ENCODE data around the gene ZC3H7B.
A peak's percentile ranks its signal among the peaks of the same experiment; 100 is the strongest.
"Not testable (repeated sequence)": the region's sequence is repeated elsewhere in the genome, so short reads cannot be mapped to it uniquely, and the experiment has no call there.

ZC3H7B gene

GRCh38 chr22:41381329-41382097 lies 80.2 kb downstream of the ZC3H7B start, which contains the start of gene TEF:
TEF (plus strand) TSS chr22:41381942; CDS start chr22:41382045, 103 bp downstream.
- peak; percentile 99 for DNase-seq (ENCODE audit: low spot score)

GRCh38 chr22:41382098-41382578 lies 80.8 kb downstream of the ZC3H7B start:
- peak; percentile 50 for DNase-seq (ENCODE audit: low spot score)

GRCh38 chr22:41382610-41383009 lies 81.3 kb downstream of the ZC3H7B start:
- no peak for DNase-seq (ENCODE audit: low spot score)

- DNase-seq (ENCODE audit: low spot score), result no peak
Measured at GRCh38 chr22:41383085-41383484, 81.8 kb downstream of the ZC3H7B start.

DNA sequence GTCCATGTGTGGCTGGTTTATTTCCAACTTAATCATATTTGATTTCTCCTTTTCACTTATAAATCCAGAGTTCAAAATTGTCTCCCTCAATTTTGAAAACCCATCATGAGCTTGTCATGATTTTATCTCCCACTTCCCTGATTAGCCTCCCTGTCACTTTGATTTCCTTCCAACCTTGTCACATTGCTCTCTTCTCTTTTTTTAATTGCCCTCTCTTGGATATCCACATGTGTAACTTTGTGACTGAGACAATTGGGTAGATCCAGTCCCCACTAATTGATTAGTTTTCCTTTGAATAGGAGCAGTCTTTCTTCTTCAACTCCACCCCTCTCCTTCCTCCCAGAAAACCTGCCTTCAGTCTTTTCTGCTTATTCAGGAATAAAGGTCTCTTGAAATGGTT lies 82.8 kb downstream of the ZC3H7B start:
- DNase-seq (ENCODE audit: low spot score), result no peak

- peak; percentile 84 for DNase-seq (ENCODE audit: low spot score)
Measured at GRCh38 chr22:41387341-41387740, 86.0 kb downstream of the ZC3H7B start.

DNA sequence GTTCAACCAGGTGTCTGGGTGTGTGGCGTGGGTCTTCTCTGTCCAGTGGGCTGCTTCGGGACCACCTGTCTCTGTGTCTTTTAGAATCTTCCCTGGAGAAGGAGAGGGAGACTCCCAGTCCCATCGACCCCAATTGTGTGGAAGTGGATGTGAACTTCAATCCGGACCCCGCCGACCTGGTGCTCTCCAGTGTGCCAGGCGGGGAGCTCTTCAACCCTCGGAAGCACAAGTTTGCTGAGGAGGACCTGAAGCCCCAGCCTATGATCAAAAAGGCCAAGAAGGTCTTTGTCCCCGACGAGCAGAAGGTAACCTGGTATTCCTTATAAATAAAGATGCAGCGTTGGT lies 92.7 kb downstream of the ZC3H7B start:
- DNase-seq (ENCODE audit: low spot score), result no peak

GRCh38 chr22:41395531-41396240 lies 94.4 kb downstream of the ZC3H7B start:
- no peak for DNase-seq (ENCODE audit: low spot score)

GRCh38 chr22:41397143-41397811 lies 96.0 kb downstream of the ZC3H7B start:
- DNase-seq (ENCODE audit: low spot score), result no peak

- DNase-seq (ENCODE audit: low spot score), result no peak
Measured at GRCh38 chr22:41398921-41399320, 97.6 kb downstream of the ZC3H7B start.

DNA sequence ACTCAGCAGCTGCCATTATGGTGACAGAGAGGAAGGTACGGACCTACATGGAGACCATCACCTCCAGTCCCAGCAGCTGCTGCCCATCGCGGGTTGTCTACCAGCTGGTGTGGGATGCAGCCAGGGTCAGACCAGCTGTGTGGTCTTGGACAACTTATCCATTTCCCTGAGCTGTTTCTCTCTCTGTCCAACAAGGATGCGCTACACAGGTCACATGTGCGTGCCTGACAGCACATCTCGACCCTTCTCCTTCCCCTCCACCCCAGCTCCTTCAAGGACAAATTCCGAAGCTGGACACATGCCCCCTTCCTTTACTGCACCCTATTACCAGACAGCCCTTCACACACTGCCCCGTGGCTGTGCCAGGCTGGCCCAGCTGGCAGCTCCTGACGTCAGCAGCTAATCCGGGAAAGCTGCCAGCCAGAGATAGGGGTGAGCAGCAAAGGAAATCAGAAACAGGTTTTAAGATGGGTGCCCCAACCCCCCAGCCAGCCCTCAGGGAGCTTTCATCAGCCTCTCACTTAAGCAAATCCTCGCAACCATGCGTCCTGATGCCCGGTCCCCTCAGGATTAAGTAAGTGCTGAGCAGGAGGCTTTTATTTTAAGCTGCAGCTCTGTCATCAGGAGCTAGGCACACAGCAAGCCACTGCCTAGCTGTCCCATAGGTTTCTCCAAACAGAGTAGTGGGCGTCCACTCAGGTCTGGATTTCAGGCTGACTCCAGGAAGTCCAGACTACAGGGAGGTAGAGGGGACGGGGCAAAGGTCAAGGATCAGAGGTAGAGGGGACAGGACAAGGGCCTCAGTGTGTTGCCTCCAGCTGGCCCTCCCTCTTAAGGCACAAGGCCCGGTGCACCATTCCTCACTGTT lies 100.7 kb downstream of the ZC3H7B start:
- DNase-seq (ENCODE audit: low spot score), result peak; percentile 88

- DNase-seq (ENCODE audit: low spot score), result not testable (repeated sequence)
Measured at GRCh38 chr22:41402851-41403250, 101.5 kb downstream of the ZC3H7B start.

- DNase-seq (ENCODE audit: low spot score), result peak; percentile 98
Measured at GRCh38 chr22:41403532-41404318, 102.4 kb downstream of the ZC3H7B start.

- DNase-seq (ENCODE audit: low spot score), result no peak
Measured at GRCh38 chr22:41405588-41405987, 104.3 kb downstream of the ZC3H7B start.

- DNase-seq (ENCODE audit: low spot score), result no peak
Measured at GRCh38 chr22:41406410-41406809, 105.1 kb downstream of the ZC3H7B start.

DNA sequence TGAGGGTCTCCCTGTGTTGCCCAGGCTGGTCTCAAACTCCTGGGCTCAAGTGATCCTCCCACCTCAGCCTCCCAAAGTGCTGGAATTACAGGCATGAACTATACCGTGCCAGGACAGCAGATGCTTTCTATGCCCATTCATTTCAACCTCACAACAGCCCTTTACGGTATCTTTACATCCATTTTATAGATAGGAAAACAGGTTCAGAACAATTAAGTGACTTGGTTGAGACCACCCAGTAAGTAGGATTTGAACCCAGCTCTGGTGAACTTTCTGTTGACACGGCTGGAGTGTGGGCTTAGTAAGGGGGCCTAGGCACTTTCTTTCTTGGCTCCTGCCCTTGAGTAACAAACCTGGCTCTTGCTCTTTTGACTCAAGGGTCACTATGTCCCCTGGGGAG lies 106.1 kb downstream of the ZC3H7B start:
- DNase-seq (ENCODE audit: low spot score), result no peak

DNA sequence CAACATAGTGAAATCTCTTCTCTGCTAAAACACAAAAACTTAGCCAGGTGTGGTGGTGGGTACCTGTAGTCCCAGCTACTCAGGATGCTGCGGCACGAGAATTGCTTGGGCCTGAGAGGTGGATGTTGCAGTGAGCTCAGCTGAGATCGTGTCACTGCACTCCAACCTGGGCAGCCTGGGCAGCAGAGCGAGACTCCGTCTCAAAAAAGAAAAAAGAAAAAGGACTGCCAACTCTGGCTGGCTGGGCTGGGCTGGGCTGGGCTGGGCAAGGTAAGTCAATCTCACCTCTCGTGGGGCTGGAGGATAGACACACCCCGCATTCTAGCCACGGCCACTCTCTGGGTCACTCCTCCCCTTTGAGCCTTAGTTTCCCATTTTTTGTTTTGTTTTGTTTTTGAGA lies 107.3 kb downstream of the ZC3H7B start:
- no peak for DNase-seq (ENCODE audit: low spot score)
